Neural crest cell (in vitro differentiated cells): ENCODE data around the gene ATP9B. TPM values are rescaled to one million over a fixed set of nuclear protein-coding genes. Genes with fewer than 3 reads are reported as not detected.

Experiments
- DNase-seq: peaks from one replicate; pipeline ENCODE4 v3.0.0; 2021; ENCODE audit warnings: low read depth, mixed read lengths, low spot score
- H3K27ac Mint-ChIP-seq: one replicate; pipeline ENCODE4 v1.8.0; 2021; ENCODE audit warnings: mild to moderate bottlenecking, mixed read lengths; ENCODE audit not compliant: unreplicated experiment
- H3K27me3 Mint-ChIP-seq: 2 replicates; pipeline ENCODE4 v1.8.0; 2021; ENCODE audit warnings: low read depth, mild to moderate bottlenecking, mixed read lengths
- H3K36me3 Mint-ChIP-seq: 2 replicates; pipeline ENCODE4 v1.8.0; 2021; ENCODE audit warnings: low read depth, mild to moderate bottlenecking, mixed read lengths
- H3K4me1 Mint-ChIP-seq: 2 replicates; pipeline ENCODE4 v1.8.0; 2021; ENCODE audit warnings: mixed read lengths
- H3K4me3 Mint-ChIP-seq: one replicate; pipeline ENCODE4 v1.8.0; 2021; ENCODE audit warnings: mild to moderate bottlenecking, mixed read lengths
- H3K9me3 Mint-ChIP-seq: 2 replicates; pipeline ENCODE4 v1.8.0; 2021; ENCODE audit warnings: mixed read lengths
- CTCF ChIP-seq: fragments of 200-600 bp; sonication (generic); conservative IDR thresholded peaks from 2 replicates; pipeline ENCODE4 v1.5.0; 2021; ENCODE audit warnings: antibody characterized with exemption, mild to moderate bottlenecking
- total RNA-seq: library from RNA; stranded (reverse); gene quantifications from 2 replicates; pipeline ENCODE4 v1.2.1, GENCODE V29; 2021

Gene ATP9B
- total RNA-seq, 1 donor from 2014 or later: 32.9 TPM

- peak overlapping the region; percentile 39 for H3K27ac Mint-ChIP-seq
- H3K9me3 Mint-ChIP-seq: no peaks in the 10 kb centered on the region
- H3K27me3 Mint-ChIP-seq: no peaks in the 10 kb centered on the region
- no peak for TF ChIP-seq CTCF
- H3K36me3 Mint-ChIP-seq: peaks cover 12% of the 10 kb centered on the region
- peaks cover 6% of the 10 kb centered on the region for H3K4me1 Mint-ChIP-seq
- no peak for DNase-seq
- no peak overlapping the region for H3K4me3 Mint-ChIP-seq
Measured at GRCh38 chr18:79309614-79310358, 240.6 kb downstream of the ATP9B start.

GRCh38 chr18:79314838-79315388, 245.7 kb downstream of the ATP9B start:
- DNase-seq: no peak
- Mint-ChIP-seq H3K4me3 (no peak overlapping the region), H3K27ac (no peak overlapping the region), H3K27me3 (no peaks in the 10 kb centered on the region), H3K9me3 (peaks cover 2% of the 10 kb centered on the region), H3K4me1 (peaks cover 19% of the 10 kb centered on the region), H3K36me3 (peaks cover 24% of the 10 kb centered on the region)
- no peak for TF ChIP-seq CTCF

GRCh38 chr18:79315596-79315995, 246.4 kb downstream of the ATP9B start:
- Mint-ChIP-seq H3K27ac (no peak overlapping the region), H3K27me3 (no peaks in the 10 kb centered on the region), H3K36me3 (peaks cover 22% of the 10 kb centered on the region), H3K4me3 (no peak overlapping the region), H3K4me1 (peaks cover 24% of the 10 kb centered on the region), H3K9me3 (peaks cover 2% of the 10 kb centered on the region)
- TF ChIP-seq CTCF: no peak
- DNase-seq: no peak

GRCh38 chr18:79317703-79318102, 248.5 kb downstream of the ATP9B start:
- peaks cover 34% of the 10 kb centered on the region for H3K4me1 Mint-ChIP-seq
- no peak overlapping the region for H3K4me3 Mint-ChIP-seq
- TF ChIP-seq CTCF: no peak
- H3K27me3 Mint-ChIP-seq: no peaks in the 10 kb centered on the region
- DNase-seq: no peak
- H3K27ac Mint-ChIP-seq: no peak overlapping the region
- H3K9me3 Mint-ChIP-seq: peaks cover 2% of the 10 kb centered on the region
- H3K36me3 Mint-ChIP-seq: peaks cover 33% of the 10 kb centered on the region

GRCh38 chr18:79318142-79318673, 249.0 kb downstream of the ATP9B start:
- H3K27me3 Mint-ChIP-seq: no peaks in the 10 kb centered on the region
- no peak overlapping the region for H3K4me3 Mint-ChIP-seq
- no peak for DNase-seq
- peaks cover 4% of the 10 kb centered on the region for H3K9me3 Mint-ChIP-seq
- H3K27ac Mint-ChIP-seq: no peak overlapping the region
- H3K36me3 Mint-ChIP-seq: peaks cover 35% of the 10 kb centered on the region
- no peak for TF ChIP-seq CTCF
- H3K4me1 Mint-ChIP-seq: peaks cover 36% of the 10 kb centered on the region
